DMS114 treated with DMSO at 0.1 percent for 48 hours (cell line): ENCODE data around the gene ARGLU1.
A peak's percentile ranks its signal among the peaks of the same experiment; 100 is the strongest.
"Not testable (repeated sequence)": the region's sequence is repeated elsewhere in the genome, so short reads cannot be mapped to it uniquely, and the experiment has no call there.

ENCODE experiments used
- DNase-seq: peaks from one replicate; lab custom pipeline; 2025; ENCODE audit not compliant: unreplicated experiment; lab: John Stamatoyannopoulos, UW

ARGLU1 gene, protein sequence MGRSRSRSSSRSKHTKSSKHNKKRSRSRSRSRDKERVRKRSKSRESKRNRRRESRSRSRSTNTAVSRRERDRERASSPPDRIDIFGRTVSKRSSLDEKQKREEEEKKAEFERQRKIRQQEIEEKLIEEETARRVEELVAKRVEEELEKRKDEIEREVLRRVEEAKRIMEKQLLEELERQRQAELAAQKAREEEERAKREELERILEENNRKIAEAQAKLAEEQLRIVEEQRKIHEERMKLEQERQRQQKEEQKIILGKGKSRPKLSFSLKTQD

GRCh38 chr13:106567474-106568298 lies at the start of gene ARGLU1:
TSS of gene ARGLU1 (minus strand) at chr13:106568137. CDS start at chr13:106567919, 218 bp downstream.
- DNase-seq, result peak; percentile 64

- DNase-seq, result no peak
Observed at GRCh38 chr13:106617561-106617960, 49.6 kb upstream of the ARGLU1 start.

- no peak for DNase-seq
Observed at GRCh38 chr13:106616729-106617128, 48.8 kb upstream of the ARGLU1 start.

- no peak for DNase-seq
Observed at GRCh38 chr13:106614874-106615273, 46.9 kb upstream of the ARGLU1 start.

DNA sequence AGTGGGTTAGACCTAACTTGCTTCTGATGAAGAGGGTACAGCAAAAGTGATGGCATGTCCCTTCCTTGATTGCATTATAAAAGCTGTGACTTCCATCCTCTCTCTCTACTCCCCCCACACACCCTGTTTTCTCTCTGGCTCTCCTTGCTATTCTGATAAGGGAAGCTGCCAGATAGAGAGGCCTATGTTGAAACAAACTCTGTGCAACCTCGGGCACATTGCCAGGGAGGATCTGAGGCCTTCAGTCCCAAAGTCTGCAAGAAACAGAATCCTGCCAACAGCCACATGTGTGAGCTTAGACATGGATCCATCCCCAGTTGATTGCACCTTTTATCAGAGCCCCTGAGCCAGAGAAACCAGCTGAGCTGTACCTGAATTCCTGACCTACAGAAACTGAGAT lies 44.8 kb upstream of the ARGLU1 start:
- DNase-seq, result no peak

- DNase-seq, result no peak
Observed at GRCh38 chr13:106610486-106610885, 42.5 kb upstream of the ARGLU1 start.

GRCh38 chr13:106609116-106609515 lies 41.2 kb upstream of the ARGLU1 start:
- no peak for DNase-seq

DNA sequence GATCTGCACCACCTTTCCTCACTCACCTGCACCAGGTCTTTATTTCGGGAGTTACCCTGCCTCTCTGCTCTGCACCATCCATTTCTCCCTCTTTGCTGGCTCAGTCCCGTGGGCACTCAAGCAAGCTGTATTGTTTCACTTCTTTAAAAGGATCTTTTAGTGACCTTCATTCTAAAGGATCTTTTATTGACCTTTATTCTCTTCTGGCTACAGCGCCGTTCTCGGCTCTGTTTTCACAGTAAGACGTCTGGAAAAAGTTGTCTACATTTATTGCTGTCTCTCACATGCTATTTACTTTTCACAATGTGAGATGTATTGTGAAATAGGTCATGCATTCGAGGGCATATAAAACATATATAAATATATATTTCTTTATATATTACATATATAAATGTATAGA lies 35.6 kb upstream of the ARGLU1 start:
- DNase-seq, result no peak

DNA sequence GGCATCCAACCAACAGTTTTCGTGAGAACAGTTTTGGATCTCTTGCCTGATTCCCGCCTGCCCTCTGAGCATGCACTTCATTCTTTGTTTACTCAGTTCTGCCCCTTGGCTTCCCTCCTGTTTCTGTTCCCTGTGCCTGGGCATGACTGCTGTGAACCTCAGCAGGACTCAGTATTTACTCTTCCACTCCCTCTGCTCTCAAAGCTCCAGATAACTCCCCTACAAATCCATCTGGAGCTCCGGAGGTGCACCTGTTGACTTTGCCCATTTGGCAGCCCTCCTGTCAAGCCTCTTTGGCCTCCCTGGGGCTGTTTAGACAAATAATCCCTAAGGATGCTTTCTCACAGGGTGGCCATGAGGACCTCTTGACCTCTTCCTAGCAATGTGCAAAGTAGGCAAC lies 34.2 kb upstream of the ARGLU1 start:
- DNase-seq, result no peak

DNA sequence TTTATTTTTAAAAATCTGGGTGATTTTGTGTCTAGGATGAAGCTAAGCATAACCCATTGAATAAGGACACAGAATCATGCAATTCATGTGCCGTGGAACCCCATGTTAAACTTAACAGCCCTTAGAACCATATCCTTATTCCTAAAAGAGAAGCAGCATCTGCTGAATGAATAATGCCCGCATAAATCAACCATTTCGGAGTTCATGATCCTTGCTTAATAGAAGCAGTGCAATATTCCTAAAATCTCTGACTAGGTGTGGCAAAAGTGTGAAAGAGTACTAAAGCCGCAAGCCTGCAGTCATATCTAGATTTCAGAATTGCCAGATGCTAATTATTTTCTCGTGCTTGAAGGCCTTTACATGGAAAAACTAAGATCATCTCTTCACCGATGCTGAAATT lies 33.6 kb upstream of the ARGLU1 start:
- no peak for DNase-seq

- not testable (repeated sequence) for DNase-seq
Observed at GRCh38 chr13:106600798-106601135, 32.8 kb upstream of the ARGLU1 start.

- no peak for DNase-seq
Observed at GRCh38 chr13:106599875-106600797, 32.2 kb upstream of the ARGLU1 start.

DNA sequence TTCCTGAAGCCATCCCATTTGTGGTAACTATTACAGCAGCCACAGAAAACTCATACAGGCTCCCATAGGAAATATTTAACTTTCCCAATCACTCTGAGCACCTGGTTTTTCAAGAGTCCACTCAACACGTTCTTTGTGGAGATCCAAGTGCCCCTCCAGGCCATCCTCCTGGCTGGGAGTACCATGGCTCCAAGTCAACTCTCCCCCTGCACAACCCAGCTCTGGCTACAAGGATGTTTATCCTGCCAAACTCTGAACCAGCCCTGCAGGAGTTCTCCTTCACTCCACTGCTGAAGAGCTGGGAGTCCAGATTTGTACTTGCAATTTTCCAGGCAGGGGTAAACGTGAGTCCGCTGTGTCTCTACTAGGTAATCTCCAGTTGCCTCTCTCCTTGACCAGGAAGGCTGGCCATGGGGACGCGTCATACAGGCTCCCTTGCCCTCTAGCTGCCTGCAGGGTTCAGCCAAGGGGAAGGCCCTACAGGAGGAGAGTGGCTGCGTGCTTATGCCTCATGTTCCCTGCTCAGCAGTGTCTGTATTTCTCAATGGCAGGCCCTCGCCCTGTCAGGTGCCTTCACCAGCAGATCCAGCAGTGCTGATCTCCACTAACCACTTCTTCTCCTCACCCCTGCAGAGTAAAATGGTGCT lies 29.9 kb upstream of the ARGLU1 start:
- no peak for DNase-seq

- DNase-seq, result no peak
Observed at GRCh38 chr13:106597186-106597585, 29.2 kb upstream of the ARGLU1 start.

DNA sequence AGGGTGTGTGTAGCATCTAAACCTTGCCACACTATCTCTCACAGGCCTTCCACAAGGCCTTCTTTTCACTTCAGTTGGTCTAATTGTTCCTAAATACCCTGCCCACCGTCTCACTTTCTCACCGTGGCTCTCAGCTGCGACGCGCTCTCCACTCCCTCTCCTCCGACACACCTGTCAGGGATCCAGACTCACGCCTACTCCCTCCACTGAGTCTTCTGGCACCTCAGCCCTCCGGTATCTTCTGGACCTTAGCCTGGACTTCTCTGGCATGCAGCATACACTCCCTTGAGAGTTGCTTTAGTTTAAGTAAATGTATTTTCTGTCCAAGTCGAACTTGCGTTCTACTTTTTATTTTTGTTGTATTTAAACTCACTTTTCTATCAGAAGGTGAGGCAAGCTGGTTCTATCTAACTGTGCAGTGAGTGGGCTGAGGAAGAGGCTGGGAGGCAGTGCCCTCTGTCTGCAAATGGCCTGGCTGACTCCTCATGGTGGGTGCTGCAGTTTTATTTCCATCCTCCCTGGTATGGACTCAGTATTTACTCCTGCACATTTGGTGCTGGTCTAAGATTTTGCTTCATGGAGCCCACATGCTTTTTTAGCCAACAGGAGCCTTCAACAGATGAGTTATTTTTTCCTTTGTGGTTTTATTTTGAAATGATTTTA lies 28.5 kb upstream of the ARGLU1 start:
- DNase-seq, result no peak

DNA sequence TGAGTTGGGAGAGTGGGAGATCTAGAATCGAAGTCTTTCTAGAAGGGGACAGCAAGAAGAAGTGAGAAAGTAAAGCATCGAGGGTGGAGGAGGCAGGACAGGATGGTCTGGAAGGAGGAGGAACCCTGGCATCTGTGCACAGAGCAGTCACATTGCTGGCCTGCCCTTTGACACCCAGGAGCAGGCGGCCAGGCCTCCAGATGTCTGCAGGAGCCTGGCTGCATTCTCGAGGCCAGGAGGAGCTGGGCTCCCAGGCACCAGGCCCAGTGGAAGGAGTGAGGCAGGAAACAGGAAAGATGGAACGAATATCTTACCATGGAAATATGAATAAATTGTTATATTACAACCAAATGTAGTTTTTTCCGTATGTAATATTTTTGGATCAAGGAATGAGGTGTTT lies 27.7 kb upstream of the ARGLU1 start:
- no peak for DNase-seq

- no peak for DNase-seq
Observed at GRCh38 chr13:106594980-106595379, 27.0 kb upstream of the ARGLU1 start.

DNA sequence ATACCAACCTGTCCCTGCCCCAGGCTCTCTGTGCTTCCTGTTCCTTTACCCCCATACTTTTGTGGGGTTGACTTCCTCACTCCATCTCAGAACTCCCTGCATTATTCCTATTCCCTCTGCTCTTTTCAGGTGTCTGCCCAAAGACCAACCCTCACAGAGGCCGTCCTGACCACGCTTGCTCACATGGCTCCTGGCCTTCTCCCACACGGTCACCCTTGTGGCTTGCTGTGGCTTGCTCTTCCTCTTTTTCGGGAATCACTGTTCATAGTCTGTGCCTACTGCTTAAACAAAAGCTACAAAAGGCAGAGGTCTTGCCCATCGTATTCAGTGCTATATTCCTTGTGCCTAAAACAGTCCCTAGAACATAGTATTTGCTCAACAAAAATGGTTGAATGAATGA lies 25.2 kb upstream of the ARGLU1 start:
- DNase-seq, result no peak

GRCh38 chr13:106591299-106591698 lies 23.4 kb upstream of the ARGLU1 start:
- no peak for DNase-seq

- DNase-seq, result no peak
Observed at GRCh38 chr13:106589716-106590115, 21.8 kb upstream of the ARGLU1 start.

DNA sequence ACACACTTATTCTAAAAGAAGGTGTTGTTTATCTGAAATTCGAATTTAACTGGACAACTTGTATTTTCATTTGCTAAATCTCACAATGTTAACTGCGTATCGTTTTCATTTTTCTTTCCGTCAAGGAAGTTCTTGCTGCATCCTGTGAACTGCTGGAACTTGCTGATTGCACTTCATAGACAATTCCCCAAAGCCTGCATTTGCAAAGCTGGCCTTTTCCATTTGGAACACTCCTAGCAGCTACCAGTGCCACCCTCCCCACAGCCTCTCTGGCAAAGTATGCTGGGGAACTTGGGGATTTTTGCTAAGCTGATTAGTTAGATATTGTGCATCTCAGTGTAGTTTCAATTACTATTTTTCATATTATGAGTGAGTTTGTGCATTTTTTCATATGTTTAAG lies 20.4 kb upstream of the ARGLU1 start:
- no peak for DNase-seq
